ENCODE data around the gene EMC1.
"Not testable (repeated sequence)": the region's sequence is repeated elsewhere in the genome, so short reads cannot be mapped to it uniquely, and the experiment has no call there.

EMC1 gene

GRCh38 chr1:19260211-19261138 lies 9.2 kb upstream of the EMC1 start:
- no peak for DNase-seq

- no peak for DNase-seq
Observed at GRCh38 chr1:19258353-19258752, 7.0 kb upstream of the EMC1 start.

GRCh38 chr1:19257178-19257914 lies 6.0 kb upstream of the EMC1 start:
- DNase-seq = no peak

GRCh38 chr1:19256301-19256700 lies 5.0 kb upstream of the EMC1 start:
- DNase-seq = not testable (repeated sequence)

GRCh38 chr1:19255288-19255687 lies 4.0 kb upstream of the EMC1 start:
- DNase-seq = no peak

GRCh38 chr1:19254416-19254815 lies 3.1 kb upstream of the EMC1 start:
- DNase-seq = no peak

GRCh38 chr1:19250629-19251304 lies 557 bp downstream of the EMC1 start:
- DNase-seq = no peak

DNA sequence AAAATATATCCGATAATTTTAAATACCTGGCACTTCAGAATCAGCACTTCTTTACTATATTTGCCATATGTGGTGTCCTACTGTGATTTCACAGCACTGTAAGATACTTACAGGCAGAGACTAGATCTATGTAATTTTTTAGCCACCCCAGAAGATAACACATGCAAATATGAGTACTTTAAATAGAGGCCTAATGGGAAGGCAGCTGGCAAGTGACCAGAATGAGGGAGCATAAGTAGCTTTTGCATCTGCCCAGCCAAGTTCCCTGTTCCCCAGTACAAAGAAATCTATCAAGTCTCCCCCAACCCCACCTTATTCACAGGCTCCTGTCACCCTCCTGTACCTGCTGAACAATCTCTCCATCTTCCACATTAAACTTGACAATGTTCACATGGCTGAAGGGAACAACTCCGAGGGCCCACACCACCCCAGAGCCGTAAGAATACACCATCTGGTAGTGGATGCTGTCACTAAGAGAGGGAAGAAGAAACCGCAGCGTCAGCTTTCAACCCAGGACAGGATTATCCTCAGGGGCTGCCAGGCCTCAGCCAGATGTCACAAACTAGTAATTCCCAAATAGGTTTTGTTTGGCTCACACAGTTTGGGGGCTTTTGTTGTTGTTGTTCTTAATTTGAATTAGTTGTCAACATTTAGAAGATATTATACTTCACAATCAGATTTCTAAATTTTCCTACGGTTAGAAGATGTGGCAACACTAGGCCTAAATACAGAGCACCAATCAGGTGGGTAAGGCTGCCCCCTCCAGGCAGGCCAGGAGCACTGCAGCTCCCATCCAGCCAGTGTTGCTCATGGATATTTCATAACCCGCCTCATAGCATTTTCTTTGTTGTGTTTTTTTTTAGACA lies 10.4 kb downstream of the EMC1 start:
- peak; percentile 44 for DNase-seq

- no peak for DNase-seq
Observed at GRCh38 chr1:19239876-19240275, 11.4 kb downstream of the EMC1 start.

DNA sequence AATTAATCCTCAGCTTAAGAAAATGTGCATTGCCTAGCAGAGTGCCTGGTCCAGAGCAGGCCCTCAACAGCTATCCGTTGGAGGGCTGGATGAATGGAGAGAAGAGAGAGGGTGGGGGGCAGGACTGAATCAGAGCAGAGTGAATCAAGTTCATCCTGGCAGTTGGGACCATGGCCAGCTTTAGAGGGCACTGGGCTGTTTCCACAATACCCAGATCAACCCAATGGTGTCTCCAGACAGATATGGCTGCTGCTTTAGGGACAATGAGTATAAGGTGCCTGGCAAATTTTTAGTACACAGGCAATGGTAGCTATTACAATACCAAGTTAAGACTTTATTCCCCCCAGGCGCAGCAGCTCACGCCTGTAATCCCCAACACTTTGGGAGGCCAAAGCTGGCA lies 17.1 kb downstream of the EMC1 start:
- no peak for DNase-seq

DNA sequence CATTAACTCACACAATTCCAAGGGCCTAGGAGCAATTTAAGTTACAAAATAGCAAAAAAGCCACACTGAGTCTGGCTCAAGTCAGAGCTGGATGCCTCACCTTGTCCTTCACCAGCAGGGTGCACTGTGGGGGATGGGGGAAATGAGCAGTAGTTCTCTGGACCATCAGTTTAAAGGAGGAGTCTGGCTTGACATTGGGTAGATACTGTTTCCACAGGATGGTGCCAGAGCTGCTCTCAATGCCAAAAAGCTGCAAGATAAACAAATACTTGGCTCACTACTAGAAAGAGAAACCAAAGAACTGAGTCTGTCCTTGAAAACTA lies 18.8 kb downstream of the EMC1 start:
- DNase-seq = no peak

DNA sequence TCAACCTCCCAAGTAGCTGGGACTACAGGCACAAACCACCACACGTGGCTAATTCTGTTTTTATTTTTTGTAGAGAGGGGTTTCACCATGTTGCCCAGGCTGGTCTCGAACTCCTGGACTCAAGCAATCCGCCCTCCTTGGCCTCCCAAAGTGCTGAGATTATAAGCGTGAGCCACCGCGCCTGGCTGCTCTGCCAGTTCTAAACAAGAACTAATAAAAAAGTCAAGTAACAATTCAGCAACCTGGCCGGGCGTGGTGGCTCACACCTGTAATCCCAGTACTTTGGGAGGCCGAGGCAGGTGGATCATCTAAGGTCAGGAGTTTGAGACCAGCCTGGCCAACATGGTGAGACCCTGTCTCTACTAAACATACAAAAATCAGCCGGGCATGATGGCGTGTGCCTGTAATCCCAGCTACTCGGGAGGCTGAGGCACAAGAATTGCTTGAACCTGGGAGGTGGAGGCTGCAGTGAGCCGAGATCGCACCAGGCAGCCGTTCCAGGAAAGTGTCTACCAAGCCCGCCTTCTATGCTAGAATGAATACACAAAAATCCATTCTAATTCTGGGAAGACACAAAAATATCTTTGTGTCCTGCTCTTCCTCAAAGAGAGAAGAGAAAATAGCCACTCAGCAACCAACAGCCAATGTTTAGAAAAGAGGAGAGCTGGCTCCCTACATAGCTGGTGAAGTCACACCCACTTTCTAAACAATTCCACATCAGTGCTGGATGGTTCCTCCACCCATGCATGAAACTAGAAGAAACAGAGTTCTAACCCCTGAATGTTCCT lies 19.4 kb downstream of the EMC1 start:
- not testable (repeated sequence) for DNase-seq

GRCh38 chr1:19229828-19230325 lies 21.4 kb downstream of the EMC1 start:
- no peak for DNase-seq

GRCh38 chr1:19229229-19229628 lies 22.1 kb downstream of the EMC1 start:
- no peak for DNase-seq

DNA sequence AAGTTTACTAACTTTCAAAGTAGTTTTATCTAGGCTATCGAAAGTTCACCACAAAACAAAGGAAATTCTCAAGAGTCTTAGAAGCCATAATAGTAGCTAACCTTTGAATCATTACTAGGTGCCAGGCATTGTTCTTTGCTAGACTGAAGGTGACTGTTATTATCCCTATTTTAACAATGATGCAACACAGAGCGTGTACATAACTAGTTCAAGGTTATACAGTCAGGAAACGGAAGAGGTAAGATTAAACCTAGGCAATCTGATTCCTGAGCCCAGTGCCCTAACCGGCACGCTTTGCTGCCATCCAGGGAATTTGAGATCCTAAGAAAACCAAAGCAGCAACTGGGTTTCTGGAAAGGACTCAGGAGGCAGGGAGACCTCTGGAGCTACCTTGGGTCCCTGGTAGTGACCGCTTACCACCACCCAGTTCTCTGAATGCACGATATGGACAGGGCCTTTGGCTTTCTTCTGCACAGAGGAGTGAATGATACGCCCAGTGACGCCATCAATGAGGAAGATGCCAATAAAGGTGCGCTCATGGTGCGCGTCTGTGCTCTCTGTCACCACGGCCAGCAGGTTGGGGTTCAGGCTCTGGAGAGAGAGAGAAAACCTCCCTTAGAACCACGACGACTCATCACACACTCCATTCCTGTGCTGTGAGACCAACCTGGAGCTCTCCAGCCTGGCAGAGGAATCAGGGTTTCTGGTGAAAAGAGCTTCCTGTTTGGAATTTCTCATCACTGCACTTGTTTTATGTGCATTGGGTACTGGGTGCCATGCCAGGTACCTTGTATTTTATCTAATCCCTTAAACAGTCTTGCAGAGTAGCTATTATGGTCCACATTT lies 28.1 kb downstream of the EMC1 start:
- no peak for DNase-seq

GRCh38 chr1:19222573-19222972 lies 28.8 kb downstream of the EMC1 start:
- DNase-seq = no peak

DNA sequence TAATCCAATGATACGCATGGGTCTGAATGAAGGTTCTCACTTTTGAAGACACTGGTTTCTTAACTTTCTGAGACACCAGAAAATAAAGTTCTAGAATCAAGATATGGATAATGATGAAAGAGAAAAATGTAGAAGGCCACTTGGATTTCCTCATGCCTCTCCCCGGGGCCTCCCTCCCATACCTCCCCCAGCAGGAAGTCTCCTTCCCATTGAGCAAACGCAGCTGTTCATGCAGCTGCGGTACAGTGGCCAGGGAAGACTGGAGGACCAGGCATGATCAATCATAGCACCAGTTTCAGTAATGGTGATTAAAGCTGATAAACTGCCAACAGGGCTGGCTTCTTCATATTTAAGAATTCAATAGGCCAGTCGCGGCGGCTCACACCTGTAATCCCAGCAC lies 30.3 kb downstream of the EMC1 start:
- DNase-seq = no peak

DNA sequence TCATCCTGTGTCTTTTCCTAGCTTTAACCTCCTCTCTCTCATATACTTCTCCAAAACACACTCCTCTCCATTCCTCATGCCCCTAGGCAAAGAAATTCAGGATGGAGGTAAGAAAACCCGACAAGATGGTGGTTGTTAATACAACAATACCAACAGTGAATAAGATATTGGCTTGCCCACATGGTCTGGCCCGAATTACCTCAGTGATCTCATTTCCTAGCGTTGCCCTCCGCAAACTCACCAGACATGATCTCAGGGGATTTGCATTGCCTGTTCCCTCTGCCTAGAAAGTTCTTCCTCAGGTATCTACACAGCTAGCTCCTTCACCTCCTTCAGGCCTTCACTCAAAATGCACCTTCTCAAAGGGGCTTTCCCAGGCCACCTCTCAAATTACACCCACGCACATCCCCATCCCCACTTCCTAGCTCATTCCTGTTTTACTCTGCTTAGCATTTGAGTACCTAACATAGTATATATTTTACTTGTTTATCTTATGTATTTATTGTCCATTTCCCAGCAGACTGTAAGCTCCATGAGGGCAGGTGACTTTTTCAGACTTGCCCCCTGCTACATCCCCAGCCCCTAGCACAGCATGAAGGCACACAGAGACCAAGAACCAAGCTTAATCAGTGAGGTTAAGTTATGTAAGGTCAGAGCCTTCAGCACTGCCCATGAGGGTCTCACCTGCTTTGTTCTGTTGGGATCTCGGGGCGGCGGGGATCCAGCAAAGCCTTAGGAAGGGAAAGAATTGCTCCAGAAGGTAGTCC lies 31.1 kb downstream of the EMC1 start:
- DNase-seq = no peak

DNA sequence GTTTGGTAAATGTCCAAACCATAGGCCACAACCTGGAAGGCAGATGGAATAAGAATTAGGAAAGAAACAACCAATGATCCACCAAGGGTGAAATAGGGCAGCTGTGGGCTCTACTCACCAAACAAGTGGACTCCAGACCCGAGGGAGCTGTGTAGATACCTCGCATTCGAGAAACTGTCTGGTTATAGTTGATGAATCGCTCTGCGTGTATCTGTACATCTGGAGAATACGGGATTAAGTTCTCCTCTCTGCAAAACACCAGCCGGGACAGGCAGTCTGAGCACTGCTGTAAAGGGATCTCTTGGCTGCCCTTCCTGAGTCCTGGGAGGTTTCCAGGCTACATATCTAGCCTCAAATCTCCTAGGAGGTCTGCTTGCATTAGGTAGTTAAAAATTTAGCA lies 31.9 kb downstream of the EMC1 start:
- no peak for DNase-seq

DNA sequence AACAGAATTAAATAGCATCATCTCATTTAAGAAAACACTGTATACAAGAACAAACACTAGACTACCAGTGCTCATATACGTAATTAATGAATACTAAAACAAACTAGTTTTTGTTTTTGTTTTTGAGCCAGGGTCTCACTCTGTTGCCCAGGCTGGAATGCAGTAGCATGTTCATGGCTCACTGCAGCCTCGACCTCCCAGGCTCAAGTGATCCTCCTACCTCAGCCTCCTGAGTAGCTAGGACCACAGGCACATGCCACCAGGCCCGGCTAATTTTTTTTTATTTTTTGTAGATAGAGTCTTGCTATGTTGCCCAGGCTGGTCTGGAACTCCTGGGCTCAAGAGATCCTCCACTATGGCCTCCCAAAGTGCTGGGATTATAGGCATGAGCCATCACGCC lies 34.7 kb downstream of the EMC1 start:
- DNase-seq = not testable (repeated sequence)

All from stimulated activated naive CD4-positive, alpha-beta T cell treated with Interleukin-2 at 50 U/mL for 16 hours (primary cell).